Subcutaneous abdominal adipose tissue (tissue), 5 donors: ENCODE measurements around the gene TMPRSS2.

Experiments used
- H3K27ac ChIP-seq: one replicate; pipeline ENCODE4 v1.7.0; 2013; ENCODE audit warnings: low read depth, mild to moderate bottlenecking, inconsistent platforms, low read length, moderate library complexity
- H3K27me3 ChIP-seq, 5 donors: one replicate each; pipeline ENCODE4 v1.7.0; 2013; ENCODE audit warnings: low read length in 5 of 5, inconsistent platforms in 1 of 5; ENCODE audit not compliant: control insufficient read depth in 5 of 5, insufficient read depth in 4 of 5
- H3K36me3 ChIP-seq, 5 donors: one replicate each; pipeline ENCODE4 v1.7.0; 2013; ENCODE audit warnings: low read length in 5 of 5; ENCODE audit not compliant: control insufficient read depth in 5 of 5, insufficient read depth in 5 of 5
- H3K4me1 ChIP-seq, 5 donors: one replicate each; pipeline ENCODE4 v1.7.0; 2013; ENCODE audit warnings: low read length in 5 of 5, mild to moderate bottlenecking in 3 of 5, moderate library complexity in 1 of 5; ENCODE audit not compliant: control insufficient read depth in 5 of 5, insufficient read depth in 5 of 5
- H3K4me3 ChIP-seq, 5 donors: one replicate each; pipeline ENCODE4 v1.7.0; 2013; ENCODE audit warnings: low read length in 5 of 5, low read depth in 1 of 5
- H3K9ac ChIP-seq, 5 donors: one replicate each; pipeline ENCODE4 v1.7.0; 2013; ENCODE audit warnings: low read length in 5 of 5, mild to moderate bottlenecking in 4 of 5, moderate library complexity in 3 of 5
- H3K9me3 ChIP-seq, 5 donors: one replicate each; pipeline ENCODE4 v1.7.0; 2013; ENCODE audit warnings: low read length in 5 of 5; ENCODE audit not compliant: control insufficient read depth in 5 of 5
- donor health status: healthy.
- donor health status: healthy.
- donor health status: healthy.
- donor health status: healthy.
- donor health status: healthy.

Gene TMPRSS2

GRCh38 chr21:41477641-41478318 lies 30.2 kb downstream of the TMPRSS2 start:
- no peaks in the 10 kb centered on the region for H3K36me3 ChIP-seq
- no peaks in the 10 kb centered on the region for H3K9me3 ChIP-seq
- no peak overlapping the region for H3K4me3 ChIP-seq
- no peaks in the 10 kb centered on the region for H3K4me1 ChIP-seq
- H3K27ac ChIP-seq, result no peak overlapping the region
- H3K27me3 ChIP-seq, result peaks cover 9 to 38% (median 27%) of the 10 kb centered on the region in 5 donors
- no peak overlapping the region for H3K9ac ChIP-seq

GRCh38 chr21:41475714-41476420 lies 32.1 kb downstream of the TMPRSS2 start:
- Histone ChIP-seq H3K27me3 (peaks cover 20 to 44% (median 34%) of the 10 kb centered on the region in 5 donors), H3K9me3 (no peaks in the 10 kb centered on the region), H3K27ac (no peak overlapping the region), H3K4me1 (no peaks in the 10 kb centered on the region), H3K9ac (no peak overlapping the region), H3K36me3 (no peaks in the 10 kb centered on the region), H3K4me3 (no peak overlapping the region)

GRCh38 chr21:41472753-41473548 lies 35.0 kb downstream of the TMPRSS2 start:
- H3K36me3 ChIP-seq, result no peaks in the 10 kb centered on the region
- no peaks in the 10 kb centered on the region for H3K9me3 ChIP-seq
- peaks cover 18 to 41% (median 26%) of the 10 kb centered on the region in 5 donors for H3K27me3 ChIP-seq
- H3K4me1 ChIP-seq, result no peaks in the 10 kb centered on the region
- no peak overlapping the region for H3K4me3 ChIP-seq
- no peak overlapping the region for H3K9ac ChIP-seq
- no peak overlapping the region for H3K27ac ChIP-seq

GRCh38 chr21:41470054-41470453 lies 37.9 kb downstream of the TMPRSS2 start:
- Histone ChIP-seq H3K27ac (no peak overlapping the region), H3K9ac (no peak overlapping the region), H3K27me3 (peaks cover 16 to 36% (median 22%) of the 10 kb centered on the region in 5 donors), H3K36me3 (no peaks in the 10 kb centered on the region), H3K4me1 (peaks cover 0 to 4% (median 2%) of the 10 kb centered on the region in 5 donors), H3K9me3 (no peaks in the 10 kb centered on the region), H3K4me3 (no peak overlapping the region)

GRCh38 chr21:41466024-41466820 lies 41.7 kb downstream of the TMPRSS2 start:
- Histone ChIP-seq H3K9ac (no peak overlapping the region), H3K27ac (no peak overlapping the region), H3K4me1 (peaks cover 0 to 4% (median 2%) of the 10 kb centered on the region in 5 donors), H3K4me3 (no peak overlapping the region), H3K27me3 (peaks cover 4 to 24% (median 7%) of the 10 kb centered on the region in 5 donors), H3K36me3 (no peaks in the 10 kb centered on the region), H3K9me3 (no peaks in the 10 kb centered on the region)

GRCh38 chr21:41465176-41465781 lies 42.7 kb downstream of the TMPRSS2 start:
- H3K27me3 ChIP-seq, result peaks cover 0 to 15% (median 7%) of the 10 kb centered on the region in 5 donors
- no peak overlapping the region for H3K9ac ChIP-seq
- no peak overlapping the region for H3K27ac ChIP-seq
- H3K4me3 ChIP-seq, result no peak overlapping the region
- H3K36me3 ChIP-seq, result no peaks in the 10 kb centered on the region
- peaks cover 0 to 4% (median 3%) of the 10 kb centered on the region in 5 donors for H3K4me1 ChIP-seq
- H3K9me3 ChIP-seq, result no peaks in the 10 kb centered on the region

GRCh38 chr21:41460578-41461527 lies 47.1 kb downstream of the TMPRSS2 start:
- no peak overlapping the region for H3K4me3 ChIP-seq
- no peaks in the 10 kb centered on the region for H3K27me3 ChIP-seq
- no peak overlapping the region for H3K27ac ChIP-seq
- no peaks in the 10 kb centered on the region for H3K9me3 ChIP-seq
- peaks cover 0 to 2% (median 0%) of the 10 kb centered on the region in 5 donors for H3K4me1 ChIP-seq
- H3K36me3 ChIP-seq, result peaks cover 0 to 37% (median 24%) of the 10 kb centered on the region in 5 donors
- H3K9ac ChIP-seq, result no peak overlapping the region

- peaks cover 0 to 46% (median 32%) of the 10 kb centered on the region in 5 donors for H3K36me3 ChIP-seq
Measured at GRCh38 chr21:41459884-41460534, 47.9 kb downstream of the TMPRSS2 start.

More at GRCh38 chr21:41459884-41460534, 47.9 kb downstream of the TMPRSS2 start:
- no peaks in the 10 kb centered on the region for H3K27me3 ChIP-seq
- H3K27ac ChIP-seq, result no peak overlapping the region
- H3K9ac ChIP-seq, result no peak overlapping the region
- H3K9me3 ChIP-seq, result no peaks in the 10 kb centered on the region
- peaks cover 0 to 2% (median 0%) of the 10 kb centered on the region in 5 donors for H3K4me1 ChIP-seq
- no peak overlapping the region for H3K4me3 ChIP-seq
